NCI-H1694 (cell line): ENCODE measurements around the gene PSMD4.
"Not testable (repeated sequence)": the region's sequence is repeated elsewhere in the genome, so short reads cannot be mapped to it uniquely, and the experiment has no call there.

Experiments
- DNase-seq: peaks from one replicate; lab custom pipeline; 2025; lab: John Stamatoyannopoulos, UW

PSMD4 gene

DNA sequence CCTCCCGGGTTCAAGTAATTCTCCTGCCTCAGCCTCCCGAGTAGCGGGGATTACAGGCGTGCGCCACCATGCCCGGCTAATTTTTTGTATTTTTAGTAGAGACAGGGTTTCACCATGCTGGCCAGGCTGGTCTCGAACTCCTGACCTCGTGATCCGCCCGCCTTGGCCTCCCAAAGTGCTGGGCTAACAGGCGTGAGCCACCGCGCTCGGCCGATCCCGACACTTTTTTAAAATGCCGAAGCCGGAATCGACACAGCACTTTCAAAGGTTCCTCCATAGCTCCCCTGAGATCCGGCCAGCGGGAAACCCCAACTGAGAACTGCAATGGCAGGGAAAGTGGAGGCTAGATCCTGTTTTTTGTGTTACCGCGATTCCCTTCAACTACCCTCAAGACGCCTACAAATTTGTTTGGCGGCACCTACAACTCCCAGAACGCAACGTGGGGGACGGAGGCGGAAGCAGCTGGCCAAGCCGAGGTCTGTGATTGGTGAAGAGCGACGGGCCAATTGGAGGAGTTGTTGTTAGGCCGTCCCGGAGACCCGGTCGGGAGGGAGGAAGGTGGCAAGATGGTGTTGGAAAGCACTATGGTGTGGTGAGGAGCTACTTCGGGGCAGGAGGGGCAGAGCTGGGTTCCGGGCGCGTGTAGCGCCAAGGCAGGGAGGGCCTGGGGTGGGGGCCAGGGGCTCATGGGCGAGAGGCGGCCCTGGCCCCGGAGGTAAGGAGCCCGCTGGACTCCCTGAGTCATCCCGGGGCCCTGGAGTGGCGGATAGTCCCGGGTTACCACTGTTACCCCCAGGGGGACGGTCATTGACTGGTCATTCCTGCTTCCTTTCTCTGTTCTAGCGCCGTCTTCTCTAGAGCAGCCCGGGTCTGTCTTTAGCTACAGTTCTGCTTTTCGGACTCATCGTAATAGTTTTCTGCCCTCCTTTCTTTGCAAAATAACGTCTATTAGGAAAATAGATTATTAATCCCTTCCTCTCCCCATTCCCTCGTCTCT is at the start of gene PSMD4:
Gene PSMD4, plus strand, starts transcription at position 518 of the 997 bp plus-strand sequence. Its CDS starts 49 bp downstream, at position 567.
- peak; percentile 98 for DNase-seq

GRCh38 chr1:151205381-151205965 is 49.1 kb upstream of the PSMD4 start:
- DNase-seq: not testable (repeated sequence)

DNA sequence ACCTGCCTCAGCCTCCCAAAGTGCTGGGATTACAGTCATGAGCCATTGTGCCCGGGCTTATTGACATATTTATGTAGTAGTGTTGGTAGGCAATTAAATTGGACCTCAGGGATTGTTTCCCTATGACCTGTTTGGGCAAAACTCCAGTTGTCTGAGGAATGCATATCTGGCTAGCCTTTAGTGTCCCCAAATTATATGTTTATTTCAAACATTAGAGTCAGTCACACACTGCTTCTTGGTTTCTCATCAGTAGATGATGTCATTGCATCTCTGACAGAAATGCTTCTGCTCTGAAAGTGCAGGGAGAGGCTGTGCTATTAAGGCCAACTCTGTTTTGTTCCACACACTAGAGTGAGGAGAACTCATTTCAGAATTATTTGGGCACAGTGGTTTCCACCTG is 43.7 kb upstream of the PSMD4 start:
- no peak for DNase-seq

DNA sequence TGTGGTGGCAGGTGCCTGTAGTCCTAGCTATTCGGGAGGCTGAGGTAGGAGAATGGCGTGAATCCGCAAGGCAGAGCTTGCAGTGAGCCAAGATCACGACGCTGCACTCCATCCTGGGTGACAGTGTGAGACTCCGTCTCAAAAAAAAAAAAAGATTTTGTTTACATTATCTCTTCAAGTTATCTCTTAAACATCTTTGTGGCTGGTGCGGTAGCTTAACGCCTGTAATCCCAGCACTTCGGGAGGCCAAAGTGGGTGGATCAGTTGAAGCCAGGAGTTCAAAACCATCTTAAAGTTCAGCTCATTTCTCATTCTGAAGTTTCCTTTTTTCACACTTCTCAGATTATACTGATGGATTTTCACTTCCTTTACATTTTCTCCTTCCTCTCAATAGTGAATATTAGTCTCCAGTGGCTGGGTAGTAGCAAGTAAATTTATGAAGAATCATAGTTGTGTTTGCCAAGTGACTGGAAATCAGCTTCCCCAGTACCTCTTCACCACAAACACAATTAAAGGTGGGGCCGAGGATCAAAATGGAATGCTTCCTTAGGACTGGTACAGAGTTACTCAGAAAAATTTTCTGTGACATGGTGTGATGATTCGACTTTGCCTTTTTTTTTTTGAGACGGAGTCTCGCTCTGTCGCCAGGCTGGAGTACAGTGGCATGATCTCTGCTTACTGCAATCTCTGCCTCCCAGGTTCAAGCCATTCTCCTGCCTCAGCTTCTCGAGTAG is 42.4 kb upstream of the PSMD4 start:
- no peak for DNase-seq

GRCh38 chr1:151213560-151213959 is 41.0 kb upstream of the PSMD4 start:
- no peak for DNase-seq

DNA sequence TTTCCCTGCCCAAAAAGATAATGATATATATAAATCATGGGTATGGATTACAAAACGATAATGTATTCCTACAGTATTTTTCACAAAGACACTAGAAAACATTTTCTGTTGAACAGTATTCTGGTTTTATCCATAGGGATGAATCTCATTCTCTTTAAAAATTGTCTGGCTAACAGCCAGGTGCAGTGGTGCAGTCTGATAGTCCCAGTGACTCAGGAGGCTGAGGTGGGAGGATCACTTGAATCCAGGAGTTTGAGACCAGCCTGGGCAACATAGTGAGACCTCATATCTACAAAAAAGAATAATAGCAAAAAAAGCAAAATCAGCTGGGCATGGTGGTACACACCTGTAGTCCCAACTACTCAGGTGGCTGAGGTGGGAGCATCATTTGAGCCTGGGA is 32.9 kb upstream of the PSMD4 start:
- no peak for DNase-seq

- DNase-seq: peak; percentile 46
Observed at GRCh38 chr1:151222130-151222529, 32.4 kb upstream of the PSMD4 start.

DNA sequence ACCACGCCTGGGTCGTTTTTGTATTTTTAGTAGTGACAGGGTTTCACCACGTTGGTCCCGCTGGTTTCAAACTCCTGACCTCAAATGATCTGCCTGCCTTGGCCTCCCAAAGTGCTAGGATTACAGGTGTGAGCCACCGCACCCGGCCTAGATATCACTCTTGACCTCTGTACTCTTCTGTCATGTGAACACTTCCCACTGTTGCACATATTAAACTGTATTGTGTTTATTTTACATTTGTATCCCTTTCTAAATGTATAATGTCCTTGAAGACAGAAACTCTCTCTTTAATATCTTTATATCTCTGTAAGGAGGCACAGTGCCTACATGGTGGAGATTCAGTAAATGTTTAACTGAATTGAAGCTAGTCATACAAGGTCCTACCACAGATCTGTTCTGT is 19.3 kb upstream of the PSMD4 start:
- no peak for DNase-seq

- DNase-seq: no peak
Observed at GRCh38 chr1:151237678-151238466, 16.7 kb upstream of the PSMD4 start.

DNA sequence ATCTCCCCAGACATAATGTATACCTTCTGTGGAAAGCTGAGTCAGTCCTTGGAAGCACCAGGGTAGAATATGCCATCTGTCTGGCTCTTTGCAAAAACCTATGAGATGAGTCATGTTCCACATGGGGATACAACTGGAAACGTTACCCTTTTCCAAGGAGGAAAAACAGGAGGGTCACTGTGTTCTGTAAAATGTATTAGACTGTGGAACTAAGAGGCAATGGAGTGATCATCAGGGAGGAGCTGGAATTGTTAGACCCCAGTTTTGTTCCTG is 16.1 kb upstream of the PSMD4 start:
- DNase-seq: peak; percentile 47

DNA sequence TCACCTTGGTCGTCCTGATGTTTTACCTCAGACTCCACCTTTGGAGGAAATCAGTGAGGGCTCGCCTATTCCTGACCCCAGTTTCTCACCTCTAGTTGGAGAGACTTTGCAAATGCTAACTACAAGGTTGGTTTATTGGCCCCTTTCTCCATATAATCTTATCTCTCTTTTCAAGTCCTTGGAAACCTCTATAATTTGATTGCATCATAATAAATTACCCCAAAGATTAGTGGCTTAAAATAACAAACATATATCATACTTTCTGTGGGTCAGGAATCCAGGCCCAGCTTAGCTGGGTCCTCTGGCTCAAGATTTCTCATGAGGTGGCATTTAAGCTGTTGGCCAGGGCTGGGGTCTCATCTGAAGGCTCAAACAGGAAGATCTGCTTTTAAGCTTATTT is 12.1 kb upstream of the PSMD4 start:
- DNase-seq: no peak

DNA sequence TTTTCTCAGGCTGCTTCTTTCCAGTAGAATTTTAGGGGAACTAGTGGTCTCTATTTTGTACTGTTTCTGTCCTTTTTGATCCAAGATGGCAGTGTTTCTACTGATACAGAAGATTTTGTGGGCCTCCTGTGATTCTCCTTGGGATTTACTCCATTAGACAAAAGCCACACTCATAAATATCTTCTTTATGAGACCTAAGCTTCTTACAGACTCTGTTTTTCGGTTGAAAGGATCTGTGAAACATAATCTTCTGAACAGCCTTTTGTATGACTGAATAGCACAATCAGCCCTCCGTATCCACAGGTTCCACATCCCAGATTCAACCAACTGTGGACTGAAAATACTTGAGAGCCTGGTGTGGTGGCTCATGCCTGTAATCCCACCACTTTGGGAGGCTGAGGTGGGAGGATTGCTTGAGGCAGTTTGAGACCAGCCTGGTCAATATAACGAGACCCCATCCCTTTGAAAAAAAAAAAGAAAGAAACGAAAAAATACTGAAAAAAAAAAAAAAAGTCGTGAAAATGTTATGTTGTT is 10.8 kb upstream of the PSMD4 start:
- no peak for DNase-seq

DNA sequence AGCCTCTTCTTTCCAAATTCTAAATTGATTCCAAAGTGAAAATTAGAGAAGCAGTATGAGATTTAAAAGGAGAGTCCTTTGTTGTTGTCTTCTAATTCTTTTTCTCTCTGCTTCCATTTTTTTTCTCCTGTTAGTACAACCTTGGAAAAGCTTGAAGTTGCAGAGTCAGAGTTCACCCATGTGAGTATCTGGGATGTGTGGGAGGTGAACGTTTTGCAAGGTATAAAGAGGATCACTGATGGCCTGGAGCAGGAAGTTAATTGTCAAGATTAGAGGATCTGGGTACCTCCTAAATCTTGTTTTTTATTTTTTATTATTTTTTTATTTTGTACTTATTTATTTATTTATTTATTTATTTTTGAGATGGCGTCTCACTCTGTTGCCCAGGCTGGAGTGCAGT is 7.7 kb upstream of the PSMD4 start:
- no peak for DNase-seq

DNA sequence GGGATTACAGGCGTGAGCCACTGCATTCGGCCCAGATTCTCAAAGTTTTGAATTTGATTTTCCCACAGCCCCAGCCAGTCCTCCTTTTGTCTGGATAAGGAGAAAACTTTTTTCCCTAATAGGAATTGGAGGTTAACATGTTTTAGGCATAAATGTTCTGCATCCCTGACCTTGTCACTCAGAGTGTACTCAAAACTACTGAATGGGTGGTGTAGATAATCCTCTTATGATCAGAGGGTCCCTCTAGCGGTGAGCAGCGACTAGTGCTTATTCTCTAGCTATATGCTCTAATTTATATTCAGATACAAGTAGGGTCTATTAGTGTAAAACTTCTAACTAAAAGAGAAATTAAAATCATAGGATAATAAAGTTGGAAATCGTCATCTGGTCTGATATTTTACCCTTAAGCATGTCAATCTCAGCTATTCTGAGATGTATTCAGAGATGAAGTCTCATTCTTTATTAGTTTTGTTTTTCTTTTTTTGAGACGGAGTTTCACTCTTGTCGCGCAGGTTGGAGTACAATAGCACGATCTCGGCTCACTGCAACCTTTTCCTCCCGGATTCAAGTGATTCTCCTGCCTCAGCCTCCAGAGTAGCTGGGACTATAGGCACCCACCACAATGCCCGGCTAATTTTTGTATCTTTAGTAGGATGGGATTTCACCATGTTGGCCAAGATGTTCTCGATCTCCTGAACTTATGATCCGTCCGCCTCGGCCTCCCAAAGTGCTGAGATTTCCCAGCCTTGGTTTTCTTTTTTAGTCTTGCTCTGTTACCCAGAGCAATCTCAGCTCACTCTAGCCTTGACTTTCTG is 2.7 kb upstream of the PSMD4 start:
- DNase-seq: peak; percentile 93

DNA sequence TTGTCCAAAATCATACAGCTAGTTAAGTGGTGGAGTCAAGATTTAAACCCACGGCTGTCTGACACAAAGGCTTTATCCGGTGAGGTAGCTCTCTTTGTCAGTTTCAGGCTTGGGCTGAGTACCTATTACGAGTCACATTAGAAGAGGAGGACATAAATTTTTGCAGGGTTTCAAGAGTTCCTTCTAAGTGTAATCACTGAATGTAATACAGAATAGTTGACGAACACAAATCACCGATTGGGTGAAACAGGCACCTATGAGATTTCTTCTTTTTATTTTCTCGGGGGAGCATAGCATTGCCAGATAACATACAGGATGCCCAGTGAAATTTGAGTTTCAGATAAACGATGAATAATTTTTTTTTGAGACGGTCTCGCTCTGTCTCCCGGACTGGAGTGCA is 847 bp downstream of the PSMD4 start:
- peak; percentile 16 for DNase-seq

DNA sequence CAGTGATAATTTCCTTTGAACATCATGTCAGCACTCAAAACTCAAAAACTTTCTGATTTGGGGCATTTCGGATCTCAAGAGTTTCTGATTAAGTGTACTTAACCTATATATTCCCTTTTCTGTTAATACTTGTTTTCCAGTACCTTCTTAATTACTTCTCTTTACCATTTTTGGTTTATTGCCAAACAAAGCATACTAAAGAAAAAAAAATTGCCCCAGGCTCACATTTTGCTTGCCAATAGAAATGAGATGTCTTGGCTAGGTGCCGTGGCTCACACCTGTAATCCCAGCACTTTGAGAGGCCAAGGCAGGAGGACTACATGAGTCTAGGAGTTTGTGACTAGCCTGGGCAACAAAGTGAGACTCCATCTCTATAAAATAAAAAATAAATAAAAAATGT is 4.8 kb downstream of the PSMD4 start:
- no peak for DNase-seq

GRCh38 chr1:151265446-151266236 is 11.1 kb downstream of the PSMD4 start:
- no peak for DNase-seq

DNA sequence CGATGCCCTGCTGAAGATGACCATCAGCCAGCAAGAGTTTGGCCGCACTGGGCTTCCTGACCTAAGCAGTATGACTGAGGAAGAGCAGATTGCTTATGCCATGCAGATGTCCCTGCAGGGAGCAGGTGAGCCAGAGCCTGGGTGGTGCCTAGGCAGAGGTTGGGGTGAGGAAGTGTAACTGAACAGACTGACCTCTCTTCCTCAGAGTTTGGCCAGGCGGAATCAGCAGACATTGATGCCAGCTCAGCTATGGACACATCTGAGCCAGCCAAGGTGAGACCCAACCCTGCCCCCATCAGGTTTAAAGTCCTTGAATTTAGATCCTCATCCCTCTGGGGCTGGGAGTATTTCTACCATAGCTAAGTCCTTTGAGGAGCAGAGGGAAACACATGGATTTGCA is 11.8 kb downstream of the PSMD4 start:
- DNase-seq: no peak

DNA sequence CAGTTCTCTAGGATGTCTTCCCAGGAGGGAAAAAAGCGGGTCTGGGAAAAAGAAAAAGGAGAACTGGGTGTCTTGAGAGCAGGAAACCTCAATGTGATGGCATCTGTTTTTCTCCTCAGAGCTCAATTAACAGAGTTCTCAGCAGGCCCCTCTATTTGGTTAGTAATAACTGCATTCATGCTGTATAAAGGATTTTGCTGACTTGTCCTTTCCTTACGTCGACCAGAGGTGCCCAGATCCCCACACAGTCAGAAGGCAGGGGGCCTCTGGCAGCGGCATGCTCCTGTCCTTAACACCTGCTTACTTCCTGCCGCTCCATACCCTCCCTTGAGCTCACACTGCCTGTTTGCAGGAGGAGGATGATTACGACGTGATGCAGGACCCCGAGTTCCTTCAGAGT is 12.3 kb downstream of the PSMD4 start:
- no peak for DNase-seq

DNA sequence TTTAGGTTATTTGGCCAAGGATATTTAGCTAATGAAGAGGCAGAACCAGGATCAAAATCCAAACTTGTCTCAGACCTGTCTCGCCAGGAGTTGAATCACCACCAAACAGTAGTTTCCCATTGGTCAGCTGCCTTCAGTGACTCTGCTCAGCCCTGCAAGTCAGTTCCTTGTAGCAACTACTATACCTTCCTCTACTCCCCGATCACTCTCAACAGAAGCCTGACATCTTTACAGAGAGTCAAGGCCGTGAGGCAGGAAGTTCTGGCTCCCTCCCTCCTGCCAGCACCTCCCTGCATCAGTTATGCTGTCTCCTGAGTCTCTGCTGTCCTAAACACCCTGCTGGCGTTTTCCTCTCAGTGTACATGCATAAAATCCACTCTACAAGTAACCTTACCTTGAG is 13.2 kb downstream of the PSMD4 start:
- DNase-seq: no peak
